Stimulated activated CD8-positive, alpha-beta memory T cell treated with anti-CD3 and anti-CD28 coated beads, Interleukin-12 subunit alpha, Interleukin-12 subunit beta, amount 100 ng/mL, for 4 hours (primary cell): ENCODE measurements around the gene CHCHD10.

ENCODE experiments used
- DNase-seq: peaks from one replicate; pipeline ENCODE4 v3.0.0-alpha.2; 2020; ENCODE audit warnings: low read depth

CHCHD10 gene

GRCh38 chr22:23767673-23768548 lies at the start of gene CHCHD10:
TSS of gene CHCHD10 (minus strand) at chr22:23767972. CDS start at chr22:23767874, 98 bp downstream.
- DNase-seq, result peak; percentile 63

GRCh38 chr22:23817146-23817545 lies 49.4 kb upstream of the CHCHD10 start:
- no peak for DNase-seq

- no peak for DNase-seq
Measured at GRCh38 chr22:23816156-23816976, 48.6 kb upstream of the CHCHD10 start.

- DNase-seq, result no peak
Measured at GRCh38 chr22:23815541-23816155, 47.9 kb upstream of the CHCHD10 start.

GRCh38 chr22:23812378-23812777 lies 44.6 kb upstream of the CHCHD10 start:
- DNase-seq, result no peak

- DNase-seq, result no peak
Measured at GRCh38 chr22:23806837-23807236, 39.1 kb upstream of the CHCHD10 start.

- no peak for DNase-seq
Measured at GRCh38 chr22:23804781-23805291, 37.1 kb upstream of the CHCHD10 start.

GRCh38 chr22:23803001-23803819 lies 35.4 kb upstream of the CHCHD10 start:
- DNase-seq, result no peak

GRCh38 chr22:23801886-23802377 lies 34.2 kb upstream of the CHCHD10 start:
- DNase-seq, result no peak

- DNase-seq, result no peak
Measured at GRCh38 chr22:23801238-23801821, 33.6 kb upstream of the CHCHD10 start.

- no peak for DNase-seq
Measured at GRCh38 chr22:23800297-23801237, 32.8 kb upstream of the CHCHD10 start.

GRCh38 chr22:23796461-23796860 lies 28.7 kb upstream of the CHCHD10 start:
- DNase-seq, result no peak

GRCh38 chr22:23793326-23793725 lies 25.6 kb upstream of the CHCHD10 start:
- no peak for DNase-seq

GRCh38 chr22:23791738-23792645 lies 24.2 kb upstream of the CHCHD10 start:
- no peak for DNase-seq

- no peak for DNase-seq
Measured at GRCh38 chr22:23790819-23791737, 23.3 kb upstream of the CHCHD10 start.

- DNase-seq, result no peak
Measured at GRCh38 chr22:23789638-23790037, 21.9 kb upstream of the CHCHD10 start.

- DNase-seq, result no peak
Measured at GRCh38 chr22:23789121-23789520, 21.3 kb upstream of the CHCHD10 start.

GRCh38 chr22:23787910-23788309 lies 20.1 kb upstream of the CHCHD10 start:
- no peak for DNase-seq
